Measurements from ENCODE around the gene CHST11. TPM values are rescaled to one million over a fixed set of nuclear protein-coding genes. Genes with fewer than 3 reads are reported as not detected.

The CHST11 gene
- total and polyA plus RNA-seq, 10 of the 15 experiments (the other 5 are each of a cell fraction or from before 2014, with no cell fraction given) = 1.9 to 38.1 (median 17.2) TPM

GRCh38 chr12:104720339-104721038 lies 263.7 kb downstream of the CHST11 start (continued):
- TF ChIP-seq E4F1 (IDR thresholded peaks at IDR 0.05; ENCODE audit: borderline replicate concordance, partially characterized antibody) (no peak), NBN (IDR thresholded peaks at IDR 0.05) (peak; percentile 67; the same call in 1 of the 2 replicates), CREM (IDR thresholded peaks at IDR 0.05; ENCODE audit: low read depth) (peak; percentile 87), CREB1 (IDR thresholded peaks at IDR 0.05; ENCODE audit: low read depth) (peak; percentile 64; the same call in 1 of the 2 replicates), LARP7 (IDR thresholded peaks at IDR 0.05) (peak; percentile 19; the same call in 1 of the 2 replicates), PAX5 (IDR thresholded peaks at IDR 0.05; ENCODE audit: borderline replicate concordance, low read depth, low read length) (peak; percentile 61), ASH2L (IDR thresholded peaks at IDR 0.05; ENCODE audit: borderline replicate concordance, low read depth) (0 out of 2 replicates have a peak, but pooled peaks have one; percentile 71), MEF2B (IDR thresholded peaks at IDR 0.05; ENCODE audit: partially characterized antibody, poor library complexity, severe bottlenecking) (peak; percentile 72), PKNOX1 (IDR thresholded peaks at IDR 0.05) (peak; percentile 70; the same call in 1 of the 2 replicates), ZNF384 (IDR thresholded peaks at IDR 0.05; ENCODE audit: borderline replicate concordance, low read depth, low read length) (peak; percentile 79), BCL11A (IDR thresholded peaks at IDR 0.05; ENCODE audit: low read depth, low read length) (peak; percentile 33; the same call in 1 of the 2 replicates), PBX3 (IDR thresholded peaks at IDR 0.05; ENCODE audit: insufficient replicate concordance, low read depth, low read length) (peak; percentile 83), ZBED1 (IDR thresholded peaks at IDR 0.05; ENCODE audit: borderline replicate concordance) (no peak), CBFB (IDR thresholded peaks at IDR 0.05; ENCODE audit: low read depth) (peak; percentile 87), NR2F1 (conservative IDR thresholded peaks at IDR 0.05) (peak; percentile 77), POLR2A (IDR thresholded peaks at IDR 0.05; ENCODE audit: low read depth, low read length) (peak; percentile 56; the same call in 1 of the 2 replicates), MTA2 (IDR thresholded peaks at IDR 0.05; ENCODE audit: low read depth) (peak; percentile 72)
